Measurements from ENCODE around the gene TRIM2.

Gene TRIM2

GRCh38 chr4:153273751-153274150 lies 69.5 kb downstream of the TRIM2 start:
- H3K9me3 ChIP-seq (ENCODE audit: control insufficient read depth, insufficient read depth, low read length): no peaks in the 10 kb centered on the region
- no peak overlapping the region for H3K4me3 ChIP-seq (ENCODE audit: low read length)
- H3K4me1 ChIP-seq (ENCODE audit: control insufficient read depth, low read length): no peaks in the 10 kb centered on the region
- H3K27me3 ChIP-seq (ENCODE audit: control insufficient read depth, low read length): peaks cover 7% of the 10 kb centered on the region
- no peaks in the 10 kb centered on the region for H3F3A ChIP-seq (ENCODE audit: control insufficient read depth, insufficient read depth)
- H3K4me2 ChIP-seq (ENCODE audit: low read length): no peak overlapping the region
- TF ChIP-seq CTCF (IDR thresholded peaks at IDR 0.05; ENCODE audit: low read depth, low read length, poor library complexity, severe bottlenecking) (no peak), EZH2phosphoT487 (IDR thresholded peaks at IDR 0.05; ENCODE audit: borderline replicate concordance, low read length) (no peak)
- no peak overlapping the region for H3K27ac ChIP-seq (ENCODE audit: low read depth, low read length)
- H3K9me2 ChIP-seq (replicated peaks; ENCODE audit: control insufficient read depth, low read length): no peaks in the 10 kb centered on the region
- no peaks in the 10 kb centered on the region for H3K79me2 ChIP-seq (ENCODE audit: control insufficient read depth, low read length)
- H3K36me3 ChIP-seq (ENCODE audit: control insufficient read depth, low read length): no peaks in the 10 kb centered on the region
- H4K20me1 ChIP-seq (ENCODE audit: control insufficient read depth, insufficient read depth, low read depth, low read length): no peaks in the 10 kb centered on the region

GRCh38 chr4:153274967-153275366 lies 70.7 kb downstream of the TRIM2 start:
- H3K79me2 ChIP-seq (ENCODE audit: control insufficient read depth, low read length): no peaks in the 10 kb centered on the region
- no peaks in the 10 kb centered on the region for H3K36me3 ChIP-seq (ENCODE audit: control insufficient read depth, low read length)
- no peaks in the 10 kb centered on the region for H3K9me3 ChIP-seq (ENCODE audit: control insufficient read depth, insufficient read depth, low read length)
- no peak overlapping the region for H3K4me3 ChIP-seq (ENCODE audit: low read length)
- peaks cover 2% of the 10 kb centered on the region; the same call in 1 of the 2 replicates for H3K27me3 ChIP-seq (ENCODE audit: control insufficient read depth, low read length)
- no peak overlapping the region for H3K4me2 ChIP-seq (ENCODE audit: low read length)
- TF ChIP-seq CTCF (IDR thresholded peaks at IDR 0.05; ENCODE audit: low read depth, low read length, poor library complexity, severe bottlenecking) (no peak), EZH2phosphoT487 (IDR thresholded peaks at IDR 0.05; ENCODE audit: borderline replicate concordance, low read length) (no peak)
- H4K20me1 ChIP-seq (ENCODE audit: control insufficient read depth, insufficient read depth, low read depth, low read length): no peaks in the 10 kb centered on the region
- no peaks in the 10 kb centered on the region for H3F3A ChIP-seq (ENCODE audit: control insufficient read depth, insufficient read depth)
- no peaks in the 10 kb centered on the region for H3K4me1 ChIP-seq (ENCODE audit: control insufficient read depth, low read length)
- no peaks in the 10 kb centered on the region for H3K9me2 ChIP-seq (replicated peaks; ENCODE audit: control insufficient read depth, low read length)
- H3K27ac ChIP-seq (ENCODE audit: low read depth, low read length): no peak overlapping the region

- Histone ChIP-seq H3K79me2 (ENCODE audit: control insufficient read depth, low read length) (no peaks in the 10 kb centered on the region), H3K27ac (ENCODE audit: low read depth, low read length) (no peak overlapping the region), H3K4me3 (ENCODE audit: low read length) (no peak overlapping the region), H3K4me2 (ENCODE audit: low read length) (no peak overlapping the region), H3K4me1 (ENCODE audit: control insufficient read depth, low read length) (no peaks in the 10 kb centered on the region), H3F3A (ENCODE audit: control insufficient read depth, insufficient read depth) (no peaks in the 10 kb centered on the region), H3K36me3 (ENCODE audit: control insufficient read depth, low read length) (no peaks in the 10 kb centered on the region), H3K27me3 (ENCODE audit: control insufficient read depth, low read length) (0 out of 2 replicates have a peak, but pooled peaks cover 2% of the 10 kb centered on the region), H3K9me2 (replicated peaks; ENCODE audit: control insufficient read depth, low read length) (no peaks in the 10 kb centered on the region), H4K20me1 (ENCODE audit: control insufficient read depth, insufficient read depth, low read depth, low read length) (no peaks in the 10 kb centered on the region), H3K9me3 (ENCODE audit: control insufficient read depth, insufficient read depth, low read length) (no peaks in the 10 kb centered on the region)
- TF ChIP-seq EZH2phosphoT487 (IDR thresholded peaks at IDR 0.05; ENCODE audit: borderline replicate concordance, low read length) (no peak), CTCF (IDR thresholded peaks at IDR 0.05; ENCODE audit: low read depth, low read length, poor library complexity, severe bottlenecking) (no peak)
These were observed 71.4 kb downstream of the TRIM2 start for GRCh38 chr4:153275380-153276276.

All from DOHH2 (cell line).